ENCODE data around the gene ATRNL1.

GRCh38 chr10:115092258-115092554, 959 bp upstream of the ATRNL1 start:
- TF ChIP-seq CTCF (IDR thresholded peaks at IDR 0.05) (no peak), POLR2A (IDR thresholded peaks at IDR 0.05) (no peak)
